Natural killer cell (primary cell): ENCODE data around the gene TELO2. TPM values are rescaled to one million over a fixed set of nuclear protein-coding genes. Genes with fewer than 3 reads are reported as not detected.
A peak's percentile ranks its signal among the peaks of the same experiment; 100 is the strongest.

Source experiments
- ATAC-seq, 3 donors: fragments of 150-1000 bp in 2 of 3; fragments of 200-7000 bp in 1 of 3; cut with Tn5 transposase; 1 replicate in 1 of 3; 2 replicates in 2 of 3; pipeline ENCODE4 v1.10.0; 2021; ENCODE audit warnings: mild to moderate bottlenecking in 2 of 3, moderate library complexity in 2 of 3
- DNase-seq, 2 donors: peaks; one replicate each; pipeline versions ENCODE4 v3.0.0 to v3.0.0-alpha.2; 2013 to 2021; ENCODE audit warnings: mixed read lengths in 1 of 2
- H3K27ac ChIP-seq: one replicate; pipeline ENCODE4 v1.5.1; 2013; ENCODE audit warnings: mild to moderate bottlenecking, low read length
- H3K27me3 ChIP-seq: one replicate; pipeline ENCODE4 v1.6.1; 2013; ENCODE audit warnings: low read length; ENCODE audit not compliant: control insufficient read depth, insufficient read depth
- H3K36me3 ChIP-seq: one replicate; pipeline ENCODE4 v1.6.1; 2013; ENCODE audit warnings: low read length; ENCODE audit not compliant: control insufficient read depth, insufficient read depth
- H3K4me1 ChIP-seq: one replicate; pipeline ENCODE4 v1.6.1; 2013; ENCODE audit warnings: low read length; ENCODE audit not compliant: control insufficient read depth, insufficient read depth
- H3K4me3 ChIP-seq: one replicate; pipeline ENCODE4 v1.5.1; 2013; ENCODE audit warnings: low read length
- H3K9me3 ChIP-seq: one replicate; pipeline ENCODE4 v1.6.1; 2013; ENCODE audit warnings: low read length; ENCODE audit not compliant: control insufficient read depth, insufficient read depth
- H3K27ac Mint-ChIP-seq, 2 donors: one replicate each; pipeline ENCODE4 v1.8.0; 2022; ENCODE audit warnings: mild to moderate bottlenecking in 2 of 2, mixed read lengths in 2 of 2, moderate library complexity in 1 of 2
- H3K27me3 Mint-ChIP-seq, 2 donors: one replicate each; pipeline ENCODE4 v1.8.0; 2022; ENCODE audit warnings: low read depth in 2 of 2, mixed read lengths in 2 of 2
- H3K36me3 Mint-ChIP-seq: one replicate; pipeline ENCODE4 v1.8.0; 2022; ENCODE audit warnings: mixed read lengths
- H3K4me1 Mint-ChIP-seq, 2 donors: one replicate each; pipeline ENCODE4 v1.8.0; 2022; ENCODE audit warnings: mixed read lengths in 2 of 2
- H3K4me3 Mint-ChIP-seq: one replicate; pipeline ENCODE4 v1.8.0; 2022; ENCODE audit warnings: mild to moderate bottlenecking, moderate library complexity, mixed read lengths
- H3K9me3 Mint-ChIP-seq, 2 donors: one replicate each; pipeline ENCODE4 v1.8.0; 2022; ENCODE audit warnings: mixed read lengths in 2 of 2
- WGBS: methylation state at CpG from one replicate; pipeline ENCODE4 v1.1.7; 2013; ENCODE audit warnings: missing lambda C conversion rate; ENCODE audit not compliant: insufficient coverage; 5-methylcytosine and 5-hydroxymethylcytosine counted together
- intact Hi-C: fragments of 100-400 bp; cut with micrococcal nuclease; formaldehyde crosslinking; loops from one replicate; pipeline ENCODE4 v1.14.2; 2022
- total RNA-seq, 4 donors: library from RNA; stranded (reverse); fragments of 120-200 nt in 1 of 4; gene quantifications; one replicate each; pipeline versions ENCODE4 v1.2.3 to v1.2.4, GENCODE V29; 2013 to 2022
- TF ChIP-seq, protein P1 (sequence below): fragments of 200-600 bp; IDR thresholded peaks from one replicate; pipeline ENCODE4 v1.8.0; 2022; ENCODE audit warnings: antibody characterized with exemption

TELO2 gene
- 10 to 100 TPM; 45.5 to 50.0 (median 46.5) TPM for total RNA-seq
- total RNA-seq (2013): 18.8 TPM

DNA sequence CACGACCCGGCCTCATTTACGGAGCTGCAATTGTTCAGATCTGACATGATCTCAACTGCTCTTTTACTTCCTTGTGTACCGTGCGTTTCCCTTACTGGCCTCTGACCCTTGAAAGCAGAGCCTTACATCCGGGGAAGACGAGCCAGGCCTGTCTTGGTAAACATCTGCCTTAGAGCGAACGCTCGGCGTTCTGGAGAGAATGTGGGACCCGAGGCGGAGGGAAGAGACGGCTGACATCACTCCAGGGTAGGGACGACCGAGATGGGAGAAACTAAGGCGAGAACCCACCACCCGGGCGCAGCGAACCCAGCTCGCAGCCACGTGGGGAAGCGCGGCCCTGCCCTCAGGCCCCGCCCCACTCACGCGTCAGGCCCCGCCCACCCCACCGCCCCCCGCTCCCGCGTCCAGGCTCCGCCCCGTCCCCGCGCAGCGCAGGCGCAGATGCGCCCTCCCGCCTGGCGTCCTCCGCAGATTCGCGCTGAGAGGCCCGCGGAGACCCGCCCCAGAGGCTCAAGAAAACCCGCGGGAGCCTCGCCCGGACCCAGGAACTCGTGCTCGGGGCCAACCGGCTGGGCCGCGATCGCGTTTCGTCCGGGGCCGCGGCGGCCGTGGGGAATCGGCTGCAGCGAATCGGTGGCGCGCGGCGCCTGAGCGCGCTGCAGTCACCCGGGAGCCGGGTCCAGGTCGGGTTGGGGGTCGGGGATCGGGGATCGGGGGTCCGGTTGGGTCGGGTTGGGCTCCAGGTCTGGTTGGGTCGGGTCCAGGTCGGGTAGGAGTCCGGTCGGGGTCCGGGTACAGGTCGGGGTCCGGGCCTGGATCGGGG lies at the start of gene TELO2:
Gene TELO2 (plus strand): TSS at position 438 of the 823 bp plus-strand sequence. CDS start 922 bp downstream, outside the sequence.
- DNase-seq: peak; percentile 86 to 95
- H3K9me3 Mint-ChIP-seq: no peaks in the 10 kb centered on the region
- H3K4me3 ChIP-seq: peak within 1 kb of the TSS; percentile 86

DNA sequence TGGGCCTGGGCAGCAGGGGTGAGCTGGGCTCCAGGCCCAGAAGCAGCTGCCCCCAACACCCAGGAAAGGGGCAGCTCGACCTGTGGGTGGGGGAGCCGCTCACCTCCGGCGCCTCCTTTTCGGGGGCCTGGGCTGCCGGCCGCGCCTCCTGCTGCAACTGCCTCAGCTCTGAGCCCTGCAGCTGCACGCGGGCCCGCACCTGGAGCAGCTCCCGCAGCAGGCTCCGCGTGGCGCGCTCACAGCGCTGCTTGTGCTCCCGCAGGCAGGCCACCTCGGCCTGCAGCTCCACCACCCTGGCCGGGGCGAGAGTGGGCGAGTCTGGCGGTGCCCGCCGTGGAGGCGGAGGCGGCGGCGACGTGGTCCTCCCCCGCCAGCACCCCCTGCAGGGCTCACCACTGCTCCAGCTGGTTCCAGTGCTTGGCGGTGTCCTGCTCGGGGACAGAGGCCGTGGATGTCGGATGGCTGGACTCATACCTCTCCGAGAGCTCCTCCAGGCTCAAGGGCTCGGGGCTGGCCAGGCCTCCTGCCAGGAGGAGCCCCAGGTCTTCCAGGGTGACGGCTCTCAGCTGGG lies 49.7 kb upstream of the TELO2 start:
- Mint-ChIP-seq H3K27ac (no peak overlapping the region), H3K9me3 (no peaks in the 10 kb centered on the region), H3K4me1 (peaks cover 0 to 10% of the 10 kb centered on the region in 2 donors), H3K36me3 (no peaks in the 10 kb centered on the region), H3K27me3 (no peaks in the 10 kb centered on the region), H3K4me3 (no peak overlapping the region)
- Histone ChIP-seq H3K9me3 (no peaks in the 10 kb centered on the region), H3K4me1 (peaks cover 11% of the 10 kb centered on the region), H3K4me3 (no peak overlapping the region), H3K27ac (no peak overlapping the region), H3K36me3 (peaks cover 13% of the 10 kb centered on the region), H3K27me3 (no peaks in the 10 kb centered on the region)
- intact Hi-C loops: no loop called here
- no peak for DNase-seq
- 90% methylated on average over 38 of the region's 38 CpGs for WGBS
- no peak for ATAC-seq
- TF ChIP-seq, protein P1, sequence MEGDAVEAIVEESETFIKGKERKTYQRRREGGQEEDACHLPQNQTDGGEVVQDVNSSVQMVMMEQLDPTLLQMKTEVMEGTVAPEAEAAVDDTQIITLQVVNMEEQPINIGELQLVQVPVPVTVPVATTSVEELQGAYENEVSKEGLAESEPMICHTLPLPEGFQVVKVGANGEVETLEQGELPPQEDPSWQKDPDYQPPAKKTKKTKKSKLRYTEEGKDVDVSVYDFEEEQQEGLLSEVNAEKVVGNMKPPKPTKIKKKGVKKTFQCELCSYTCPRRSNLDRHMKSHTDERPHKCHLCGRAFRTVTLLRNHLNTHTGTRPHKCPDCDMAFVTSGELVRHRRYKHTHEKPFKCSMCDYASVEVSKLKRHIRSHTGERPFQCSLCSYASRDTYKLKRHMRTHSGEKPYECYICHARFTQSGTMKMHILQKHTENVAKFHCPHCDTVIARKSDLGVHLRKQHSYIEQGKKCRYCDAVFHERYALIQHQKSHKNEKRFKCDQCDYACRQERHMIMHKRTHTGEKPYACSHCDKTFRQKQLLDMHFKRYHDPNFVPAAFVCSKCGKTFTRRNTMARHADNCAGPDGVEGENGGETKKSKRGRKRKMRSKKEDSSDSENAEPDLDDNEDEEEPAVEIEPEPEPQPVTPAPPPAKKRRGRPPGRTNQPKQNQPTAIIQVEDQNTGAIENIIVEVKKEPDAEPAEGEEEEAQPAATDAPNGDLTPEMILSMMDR: no peak

More for the DNA sequence above, at the start of gene TELO2:
- Mint-ChIP-seq H3K27me3 (peaks cover 0 to 2% of the 10 kb centered on the region in 2 donors), H3K4me3 (peak within 1 kb of the TSS; percentile 90), H3K27ac (peak within 1 kb of the TSS; percentile 92 to 94), H3K36me3 (no peaks in the 10 kb centered on the region), H3K4me1 (peaks cover 9 to 16% of the 10 kb centered on the region in 2 donors)
- intact Hi-C loops: loop anchor here (1.0 kb wide), 1 partner anchor 18 kb away; the partner anchor contains the start of gene CLCN7
- Histone ChIP-seq H3K9me3 (no peaks in the 10 kb centered on the region), H3K4me1 (peaks cover 23% of the 10 kb centered on the region), H3K27ac (peak within 1 kb of the TSS; percentile 88), H3K27me3 (no peaks in the 10 kb centered on the region), H3K36me3 (peaks cover 8% of the 10 kb centered on the region)
- peak; percentile 93 to 95 (median 95) for ATAC-seq
- under 1% methylated on average over 89 of the region's 89 CpGs for WGBS
- TF ChIP-seq, protein P1: no peak

DNA sequence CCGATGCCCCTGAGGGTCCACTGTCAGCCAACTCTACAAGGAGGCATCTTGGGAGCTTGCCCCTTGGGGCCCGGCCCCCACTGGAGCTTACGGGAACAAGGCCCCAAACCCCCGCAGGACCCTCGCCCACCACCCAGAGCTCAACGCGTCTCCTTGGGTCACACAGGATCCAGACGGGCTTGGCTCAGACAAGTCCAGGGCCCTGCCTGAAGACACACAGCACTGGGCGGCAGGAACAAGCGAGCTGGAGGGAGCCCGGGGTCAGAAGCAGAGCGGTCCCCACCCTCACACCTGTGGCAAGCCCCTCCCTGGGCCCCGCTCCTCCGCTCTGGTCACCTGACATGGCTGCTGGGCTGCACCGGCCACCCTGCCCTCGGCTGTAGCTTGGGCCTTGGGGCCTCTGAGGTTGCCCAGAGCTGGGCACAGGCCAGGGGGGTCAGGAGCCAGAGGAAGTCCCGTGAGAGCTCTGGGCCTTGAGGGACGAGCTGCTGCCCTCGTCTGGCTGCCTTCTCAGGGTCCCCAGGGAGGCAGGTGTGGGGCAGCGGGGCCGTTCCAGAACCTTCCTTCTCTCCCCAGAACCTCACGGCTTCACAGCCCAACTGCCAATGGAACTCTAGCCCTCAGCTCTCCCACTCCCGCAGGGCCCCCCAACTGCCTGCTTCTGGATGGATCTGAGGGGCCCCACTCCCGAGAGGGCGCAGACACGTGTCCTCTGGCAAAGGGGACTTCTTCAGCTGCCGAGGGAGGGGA lies 49.0 kb upstream of the TELO2 start, which contains the start of gene CCDC154:
Gene CCDC154 (minus strand): TSS at position 577 of the 750 bp plus-strand sequence. CDS start 234 bp downstream, at position 343.
- no peak within 1 kb of the TSS for H3K4me3 ChIP-seq
- no peaks in the 10 kb centered on the region for H3K9me3 ChIP-seq
- no peak within 1 kb of the TSS for H3K4me3 Mint-ChIP-seq
- ATAC-seq (no peak), DNase-seq (no peak)
- H3K27ac ChIP-seq: peak within 1 kb of the TSS; percentile 68
- WGBS: 88% methylated on average over 27 of the region's 27 CpGs
- TF ChIP-seq, protein P1: no peak
- H3K27ac Mint-ChIP-seq: peak within 1 kb of the TSS in 1 of 2 donors; percentile 72
- H3K9me3 Mint-ChIP-seq: no peaks in the 10 kb centered on the region
- peaks cover 18% of the 10 kb centered on the region for H3K36me3 ChIP-seq
- H3K36me3 Mint-ChIP-seq: no peaks in the 10 kb centered on the region
- intact Hi-C loops: no loop called here
- H3K4me1 ChIP-seq: peaks cover 11% of the 10 kb centered on the region
- H3K27me3 Mint-ChIP-seq: no peaks in the 10 kb centered on the region
- H3K27me3 ChIP-seq: no peaks in the 10 kb centered on the region
- peaks cover 0 to 10% of the 10 kb centered on the region in 2 donors for H3K4me1 Mint-ChIP-seq
